Adrenal gland (tissue), 12 donors: ENCODE data around the gene TMEM204. TPM values are rescaled to one million over a fixed set of nuclear protein-coding genes. Genes with fewer than 3 reads are reported as not detected.

Experiments used
- DNase-seq, 7 donors: peaks; one replicate each; pipeline ENCODE4 v3.0.0-alpha.2; 2019 to 2020
- H3K27ac ChIP-seq, 5 donors: fragments of 200-600 bp; sonication (generic) in 4 of 5; 1 replicate in 3 of 5; 2 replicates in 2 of 5; pipeline versions ENCODE4 v1.5.1 to v1.8.0; 2016 to 2020; ENCODE audit warnings: mild to moderate bottlenecking in 1 of 5
- H3K27me3 ChIP-seq: fragments of 200-600 bp; 2 replicates; pipeline ENCODE4 v1.8.0; 2021
- H3K36me3 ChIP-seq, 2 donors: fragments of 200-600 bp; replicated peaks in 1 of 2; 1 replicate in 1 of 2; 2 replicates in 1 of 2; pipeline versions ENCODE4 v1.5.1 to v1.8.0; 2018 to 2022
- H3K4me1 ChIP-seq, 2 donors: fragments of 200-600 bp; replicated peaks in 1 of 2; 1 replicate in 1 of 2; 2 replicates in 1 of 2; pipeline versions ENCODE4 v1.5.1 to v1.8.0; 2018 to 2021
- H3K4me3 ChIP-seq, 4 donors: fragments of 200-600 bp; sonication (generic) in 3 of 4; one replicate each; pipeline ENCODE4 v1.5.1; 2016 to 2018
- H3K9me3 ChIP-seq, 3 donors: fragments of 200-600 bp; sonication (generic) in 1 of 3; replicated peaks in 1 of 3; 1 replicate in 2 of 3; 2 replicates in 1 of 3; pipeline versions ENCODE4 v1.5.1 to v1.8.0; 2016 to 2021
- CTCF ChIP-seq, 6 experiments: fragments of 450-650 bp in 4 of 6; fragments of 200-600 bp in 2 of 6; sonication (generic) in 1 of 6; IDR thresholded peaks; 1 replicate in 5 of 6; 2 replicates in 1 of 6; pipeline versions ENCODE4 v1.5.1 to v1.8.0; 2016 to 2021; ENCODE audit warnings: antibody characterized with exemption in 6 of 6, mild to moderate bottlenecking in 2 of 6, moderate library complexity in 1 of 6
- POLR2A ChIP-seq, 2 donors: fragments of 450-650 bp; IDR thresholded peaks; one replicate each; pipeline ENCODE4 v1.6.1; 2017; ENCODE audit warnings: antibody characterized with exemption in 2 of 2, mild to moderate bottlenecking in 2 of 2, moderate library complexity in 1 of 2
- WGBS, 4 donors: extraction: QIAGEN DNeasy Blood & Tissue Kit in 2 of 4; methylation state at CpG; one replicate each; pipeline versions ENCODE4 v1.1.5 to v1.1.7; 2013 to 2017; 5-methylcytosine and 5-hydroxymethylcytosine counted together
- intact Hi-C, 2 donors: fragments of 100-400 bp; cut with DNase I; formaldehyde crosslinking; loops; one replicate each; pipeline versions ENCODE4 v1.14.1 to v1.15.0; 2022 to 2023
- polyA plus RNA-seq, 3 donors: library from polyadenylated mRNA; stranded (reverse); fragments of 200-250 nt in 2 of 3; fragments of 350-450 nt in 1 of 3; fragmentation: Illumina TruSeq in 1 of 3; extraction: RNeasy Lipid Tissue Mini Kit (QIAGEN cat#74804) in 1 of 3; gene quantifications; one replicate each; pipeline ENCODE4 v1.2.3, GENCODE V29; 2013 to 2014
- total RNA-seq, 9 donors: library from RNA; depleted of rRNA in 4 of 9; stranded (reverse); fragments of >200 nt in 4 of 9; fragments of 120-200 nt in 1 of 9; fragmentation: NEBNext Ultra II Directional in 1 of 9; extraction: Animal tissue kit (Norgen Biotek cat#: 25700) in 1 of 9; gene quantifications; one replicate each; pipeline versions ENCODE4 v1.1.0 to v1.2.4, GENCODE V29; 2013 to 2023
- donor health status: healthy with polysubstance abuse.
- donor health status: Bipolar disorder and iron deficiency.
- donor health status: DM: yes; HTN: yes; CAD: no.
- donor health status: DM: no; HTN: no; CAD: no.
- donor health status: DM: no; HTN: no; CAD: no.
- donor health status: DM: yes; HTN: yes; CAD: no.

Gene TMEM204
- total and polyA plus RNA-seq, 12 donors: 7.4 to 77.2 (median 26.0) TPM

GRCh38 chr16:1491327-1491726, 42.1 kb upstream of the TMEM204 start:
- Histone ChIP-seq H3K9me3 (no peaks in the 10 kb centered on the region), H3K27ac (no peak overlapping the region), H3K4me1 (peaks cover 9 to 17% of the 10 kb centered on the region in 2 donors), H3K36me3 (peaks cover 0 to 17% of the 10 kb centered on the region in 2 donors), H3K27me3 (no peaks in the 10 kb centered on the region), H3K4me3 (no peak overlapping the region)
- DNase-seq: no peak
- WGBS, 4 donors: 88 to 94% (median 92%) methylated on average over 12 of the region's 12 CpGs
- intact Hi-C loops: no loop called here
- TF ChIP-seq POLR2A (IDR thresholded peaks at IDR 0.05) (no peak), CTCF (IDR thresholded peaks at IDR 0.05) (no peak)

DNA sequence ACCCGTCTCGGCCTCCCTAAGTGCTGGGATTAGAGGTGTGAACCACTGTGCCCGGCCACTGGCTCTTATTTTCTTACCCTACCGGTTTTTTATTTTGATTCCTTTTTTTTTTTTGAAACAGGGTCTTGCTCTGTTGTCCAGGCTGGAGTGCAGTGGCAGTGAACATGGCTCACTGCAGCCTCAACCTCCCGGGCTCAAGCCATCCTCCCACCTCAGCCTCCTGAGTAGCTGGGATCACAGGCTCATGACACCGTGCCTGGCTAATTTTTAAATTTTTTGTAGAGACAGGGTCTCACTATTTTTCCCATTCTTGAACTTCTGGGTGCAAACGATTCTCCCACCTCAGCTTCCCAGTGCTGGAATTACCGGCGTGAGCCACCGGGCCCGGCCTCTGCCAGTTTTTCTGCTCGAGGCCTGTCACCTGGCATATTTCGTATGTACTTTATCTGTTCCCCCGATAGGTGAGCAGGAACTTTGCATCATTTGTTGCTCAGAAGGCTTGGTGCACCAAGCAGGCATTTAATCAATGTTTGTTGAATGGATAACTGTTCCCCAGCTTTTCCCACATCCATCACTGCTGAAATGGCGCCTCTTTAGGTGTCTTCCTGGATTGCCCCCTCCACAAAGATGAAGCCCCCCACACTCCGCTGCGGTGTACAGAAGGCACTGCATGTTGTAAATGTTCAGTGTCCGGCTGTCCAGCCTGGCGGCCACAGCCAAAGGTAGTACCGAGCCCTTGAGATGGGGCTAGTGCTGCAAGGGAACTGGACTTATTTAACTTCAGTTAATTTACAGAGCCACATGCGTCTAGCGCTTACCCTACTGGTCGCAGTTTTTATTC, 41.2 kb upstream of the TMEM204 start:
- H3K27ac ChIP-seq: peak overlapping the region; percentile 21 to 91 (median 74)
- DNase-seq: no peak
- intact Hi-C loops: no loop called here

GRCh38 chr16:1492923-1493745, 40.3 kb upstream of the TMEM204 start, which contains the start of gene TELO2:
TELO2 (plus strand) TSS chr16:1493360; CDS start chr16:1494282, 922 bp downstream.
- Histone ChIP-seq H3K9me3 (no peaks in the 10 kb centered on the region), H3K27me3 (no peaks in the 10 kb centered on the region), H3K4me1 (peaks cover 9 to 17% of the 10 kb centered on the region in 2 donors), H3K4me3 (peak within 1 kb of the TSS; percentile 32 to 69 (median 54)), H3K27ac (peak within 1 kb of the TSS; percentile 21 to 91 (median 74)), H3K36me3 (peaks cover 0 to 29% of the 10 kb centered on the region in 2 donors)
- intact Hi-C loops: no loop called here
- 1 to 11% (median 2%) methylated on average over 8 to 89 of the region's 89 CpGs for WGBS, 4 donors
- peak; percentile 71 to 85 (median 82) for DNase-seq
- TF ChIP-seq CTCF (IDR thresholded peaks at IDR 0.05) (peak in 2 of 6 experiments; percentile 27 to 34), POLR2A (IDR thresholded peaks at IDR 0.05) (peak in 1 of 2 donors; percentile 44)

More for the DNA sequence above, 41.2 kb upstream of the TMEM204 start:
- Histone ChIP-seq H3K9me3 (no peaks in the 10 kb centered on the region), H3K27me3 (no peaks in the 10 kb centered on the region), H3K4me3 (peak overlapping the region in 1 of 4 donors; percentile 69), H3K4me1 (peaks cover 9 to 17% of the 10 kb centered on the region in 2 donors), H3K36me3 (peaks cover 0 to 25% of the 10 kb centered on the region in 2 donors)
- WGBS, 4 donors: 83 to 84% (median 84%) methylated on average over 22 to 23 of the region's 23 CpGs
- TF ChIP-seq POLR2A (IDR thresholded peaks at IDR 0.05) (no peak), CTCF (IDR thresholded peaks at IDR 0.05) (peak in 1 of 6 experiments; percentile 15)

DNA sequence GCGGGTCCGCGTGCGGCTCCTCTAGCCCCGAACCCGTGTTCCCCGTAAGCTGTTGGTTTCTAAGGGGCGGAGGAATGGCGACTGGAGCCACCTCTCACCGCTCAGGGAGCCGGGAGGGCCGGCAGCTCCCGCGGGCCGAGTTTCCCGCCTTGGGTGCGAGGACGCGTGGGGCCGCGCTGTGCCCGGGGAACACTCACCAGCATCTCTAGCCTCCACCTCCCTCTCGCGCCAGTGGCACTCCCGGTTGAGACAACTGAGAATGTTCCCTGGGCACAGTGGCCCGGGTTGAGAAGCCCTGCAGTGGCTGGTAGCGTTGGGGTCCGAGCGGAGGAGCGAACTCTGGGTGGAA, 39.7 kb upstream of the TMEM204 start:
- H3K27ac ChIP-seq: peak overlapping the region in 4 of 5 donors; percentile 62 to 91 (median 76)
- intact Hi-C loops: no loop called here

More for the DNA sequence above, 39.7 kb upstream of the TMEM204 start:
- TF ChIP-seq CTCF (IDR thresholded peaks at IDR 0.05): no peak
- no peak for TF ChIP-seq POLR2A (IDR thresholded peaks at IDR 0.05)
- DNase-seq: peak in 1 of 7 donors; percentile 36
- H3K9me3 ChIP-seq: no peaks in the 10 kb centered on the region
- no peaks in the 10 kb centered on the region for H3K27me3 ChIP-seq
- peaks cover 0 to 32% of the 10 kb centered on the region in 2 donors for H3K36me3 ChIP-seq
- H3K4me3 ChIP-seq: peak overlapping the region; percentile 32 to 69 (median 54)
- H3K4me1 ChIP-seq: peaks cover 9 to 17% of the 10 kb centered on the region in 2 donors
- WGBS, 4 donors: 0 to 1% (median 1%) methylated on average over 3 to 30 of the region's 30 CpGs
